GM18511 (cell line): ENCODE data around the gene ZC3H14.
A peak's percentile ranks its signal among the peaks of the same experiment; 100 is the strongest.

Source experiments
- ATAC-seq: cut with Tn5 transposase; IDR thresholded peaks from one replicate; pipeline ENCODE4 v1.9.1; 2021; ENCODE audit warnings: mild to moderate bottlenecking, moderate library complexity; ENCODE audit not compliant: unreplicated experiment

ZC3H14 gene

GRCh38 chr14:88551094-88551870 lies 11.6 kb upstream of the ZC3H14 start:
- no peak for ATAC-seq

- no peak for ATAC-seq
Measured at GRCh38 chr14:88551980-88552431, 10.8 kb upstream of the ZC3H14 start.

GRCh38 chr14:88552876-88553275 lies 10.0 kb upstream of the ZC3H14 start:
- no peak for ATAC-seq

GRCh38 chr14:88553886-88554456 lies 8.9 kb upstream of the ZC3H14 start:
- no peak for ATAC-seq

- peak; percentile 48 for ATAC-seq
Measured at GRCh38 chr14:88554457-88555286, 8.2 kb upstream of the ZC3H14 start, which contains the start of gene PTPN21. PTPN21 (minus strand) TSS chr14:88555007; CDS start chr14:88550417, 4,590 bp downstream.

- no peak for ATAC-seq
Measured at GRCh38 chr14:88556581-88556980, 6.3 kb upstream of the ZC3H14 start.

GRCh38 chr14:88559852-88560251 lies 3.0 kb upstream of the ZC3H14 start:
- ATAC-seq = no peak

- peak; percentile 17 for ATAC-seq
Measured at GRCh38 chr14:88562532-88562830, 356 bp upstream of the ZC3H14 start.

- no peak for ATAC-seq
Measured at GRCh38 chr14:88563845-88564244, 1.0 kb downstream of the ZC3H14 start.

GRCh38 chr14:88565427-88565826 lies 2.6 kb downstream of the ZC3H14 start:
- no peak for ATAC-seq

GRCh38 chr14:88568196-88568595 lies 5.4 kb downstream of the ZC3H14 start:
- ATAC-seq = no peak

- ATAC-seq = no peak
Measured at GRCh38 chr14:88572117-88572516, 9.3 kb downstream of the ZC3H14 start.

GRCh38 chr14:88576222-88576621 lies 13.4 kb downstream of the ZC3H14 start:
- no peak for ATAC-seq

GRCh38 chr14:88584451-88584850 lies 21.6 kb downstream of the ZC3H14 start:
- ATAC-seq = no peak

- ATAC-seq = no peak
Measured at GRCh38 chr14:88588081-88588480, 25.2 kb downstream of the ZC3H14 start.

- no peak for ATAC-seq
Measured at GRCh38 chr14:88590173-88590572, 27.3 kb downstream of the ZC3H14 start.

GRCh38 chr14:88592031-88592430 lies 29.2 kb downstream of the ZC3H14 start:
- no peak for ATAC-seq

- ATAC-seq = no peak
Measured at GRCh38 chr14:88597038-88597437, 34.2 kb downstream of the ZC3H14 start.

GRCh38 chr14:88597601-88598000 lies 34.8 kb downstream of the ZC3H14 start:
- ATAC-seq = no peak

- no peak for ATAC-seq
Measured at GRCh38 chr14:88598097-88598675, 35.3 kb downstream of the ZC3H14 start.

- peak; percentile 34 for ATAC-seq
Measured at GRCh38 chr14:88599326-88599725, 36.5 kb downstream of the ZC3H14 start.
